HCT116 (cell line): ENCODE results near the gene TIPIN. TPM values are rescaled to one million over a fixed set of nuclear protein-coding genes. Genes with fewer than 3 reads are reported as not detected.

Experiments used
- ATAC-seq: fragments of 200-7000 bp; cut with Tn5 transposase; 2 replicates; pipeline ENCODE4 v1.9.1; 2020; ENCODE audit warnings: mild to moderate bottlenecking, moderate library complexity
- BruUV-seq: library from RNA; stranded (reverse); fragments of 400-500 nt; replicated peaks from 2 replicates; lab custom pipeline; 2021; lab: Mats Ljungman, UMichigan
- CTCF ChIA-PET: fragments of 300-600 bp; sonication (Branson Sonifier 250); formaldehyde crosslinking; loops from one replicate; lab custom pipeline; 2021; ENCODE audit warnings: antibody characterized with exemption; lab: Charles Lee
- POLR2A ChIA-PET: fragments of 300-600, 350-600 bp; sonication (Branson Sonifier 250); formaldehyde crosslinking; loops from one replicate; lab custom pipeline; 2021; ENCODE audit warnings: antibody characterized with exemption; lab: Charles Lee
- RAD21 ChIA-PET, 2 experiments: fragments of 300-600 bp; sonication (Branson Sonifier 250); formaldehyde crosslinking; loops; one replicate each; lab custom pipeline; 2023; ENCODE audit warnings: low total read pairs in 2 of 2; ENCODE audit not compliant: uncharacterized antibody in 2 of 2, unreplicated experiment in 2 of 2, low non-redundant PET in 1 of 2; lab: Charles Lee
- DNase-seq: peaks from one replicate; pipeline ENCODE4 v3.0.0-alpha.2; 2010; ENCODE audit warnings: low read depth, low spot score
- H2AFZ ChIP-seq: fragments of 200-600 bp; shearing (Covaris generic), sonication (generic); 2 replicates; pipeline ENCODE4 v1.6.1; 2017; ENCODE audit warnings: low read depth, mixed run types, mixed read lengths, antibody characterized with exemption, low read length; ENCODE audit not compliant: poor library complexity, severe bottlenecking
- H3K27ac ChIP-seq: 2 replicates; pipeline ENCODE4 v1.5.1; 2012; ENCODE audit warnings: low read depth, low read length
- H3K27me3 ChIP-seq: fragments of 200-600 bp; sonication (generic); 2 replicates; pipeline ENCODE4 v1.6.1; 2016; ENCODE audit warnings: mixed run types, low read length, mixed read lengths; ENCODE audit not compliant: insufficient read depth
- H3K36me3 ChIP-seq, 2 experiments: fragments of 200-500 bp in 1 of 2; fragments of 200-600 bp in 1 of 2; sonication (Bioruptor generic) in 1 of 2; sonication (generic) in 1 of 2; 2 replicates each; pipeline versions ENCODE4 v1.5.1 to v1.6.1; 2014 to 2016; ENCODE audit warnings: low read length in 2 of 2, inconsistent platforms in 1 of 2, mixed read lengths in 1 of 2, mixed run types in 1 of 2; ENCODE audit not compliant: insufficient read depth in 2 of 2, control insufficient read depth in 1 of 2
- H3K4me1 ChIP-seq, 2 experiments: fragments of 200-600 bp in 1 of 2; sonication (generic) in 1 of 2; 2 replicates each; pipeline versions ENCODE4 v1.5.1 to v1.6.1; 2012 to 2017; ENCODE audit warnings: low read length in 2 of 2, inconsistent platforms in 1 of 2, mild to moderate bottlenecking in 1 of 2, mixed read lengths in 1 of 2, mixed run types in 1 of 2, moderate library complexity in 1 of 2; ENCODE audit not compliant: insufficient read depth in 2 of 2, control insufficient read depth in 1 of 2
- H3K4me2 ChIP-seq: fragments of 200-600 bp; sonication (generic); 2 replicates; pipeline ENCODE4 v1.6.1; 2017; ENCODE audit warnings: mixed run types, low read length, mixed read lengths
- H3K4me3 ChIP-seq, 2 experiments: fragments of 200-600 bp in 1 of 2; sonication (generic) in 1 of 2; replicated peaks in 1 of 2; 2 replicates each; pipeline ENCODE4 v1.5.1; 2011 to 2016; ENCODE audit warnings: low read length in 2 of 2, control low read depth in 1 of 2, low read depth in 1 of 2, mild to moderate bottlenecking in 1 of 2, mixed read lengths in 1 of 2, mixed run types in 1 of 2
- H3K79me2 ChIP-seq: fragments of 200-600 bp; sonication (generic); 2 replicates; pipeline ENCODE4 v1.6.1; 2017; ENCODE audit warnings: mild to moderate bottlenecking, mixed run types, low read length, moderate library complexity, mixed read lengths; ENCODE audit not compliant: insufficient read depth
- H3K9ac ChIP-seq: fragments of 200-600 bp; sonication (generic); 2 replicates; pipeline ENCODE4 v1.6.1; 2016; ENCODE audit warnings: low read length, mixed read lengths
- H3K9me2 ChIP-seq: fragments of 200-600 bp; sonication (generic), shearing (Covaris generic); 2 replicates; pipeline ENCODE4 v1.6.1; 2017; ENCODE audit warnings: mixed run types, mild to moderate bottlenecking, moderate library complexity; ENCODE audit not compliant: insufficient read depth
- H3K9me3 ChIP-seq, 2 experiments: fragments of 200-500 bp in 1 of 2; fragments of 200-600 bp in 1 of 2; sonication (Bioruptor generic) in 1 of 2; sonication (generic) in 1 of 2; 2 replicates each; pipeline ENCODE4 v1.6.1; 2014 to 2017; ENCODE audit warnings: low read length in 2 of 2, mixed read lengths in 2 of 2, inconsistent platforms in 1 of 2, low read depth in 1 of 2, mild to moderate bottlenecking in 1 of 2, mixed run types in 1 of 2, moderate library complexity in 1 of 2; ENCODE audit not compliant: control insufficient read depth in 1 of 2, insufficient read depth in 1 of 2
- H4K20me1 ChIP-seq: fragments of 200-600 bp; sonication (generic), shearing (Covaris generic); 2 replicates; pipeline ENCODE4 v1.6.1; 2017; ENCODE audit warnings: mixed run types, mild to moderate bottlenecking, moderate library complexity; ENCODE audit not compliant: insufficient read depth
- EZH2phosphoT487 ChIP-seq: fragments of 200-600 bp; IDR thresholded peaks from 2 replicates; pipeline ENCODE4 v1.6.1; 2018; ENCODE audit warnings: antibody characterized with exemption, borderline replicate concordance
- FOSL1 ChIP-seq: IDR thresholded peaks from 2 replicates; pipeline ENCODE4 v1.6.1; 2012; ENCODE audit warnings: low read depth
- POLR2AphosphoS5 ChIP-seq: IDR thresholded peaks from 2 replicates; pipeline ENCODE4 v1.6.1; 2011; ENCODE audit warnings: mild to moderate bottlenecking, low read depth, low read length, moderate library complexity
- SP1 ChIP-seq: IDR thresholded peaks from 2 replicates; pipeline ENCODE4 v1.6.1; 2012; ENCODE audit warnings: low read depth
- TCF7L2 ChIP-seq: IDR thresholded peaks from 2 replicates; pipeline ENCODE4 v1.7.0; 2011; ENCODE audit warnings: borderline replicate concordance, inconsistent platforms; ENCODE audit not compliant: insufficient read depth, insufficient read length; ENCODE audit errors: extremely low read depth
- ZFX ChIP-seq: fragments of 450-650 bp; IDR thresholded peaks from 2 replicates; pipeline ENCODE4 v1.6.1; 2017
- ZNF274 ChIP-seq: fragments of 200-500 bp; sonication (Bioruptor generic); IDR thresholded peaks from 2 replicates; pipeline ENCODE4 v1.6.1; 2014; ENCODE audit warnings: mild to moderate bottlenecking, low read depth, low read length, inconsistent platforms
- intact Hi-C: fragments of 100-400 bp; cut with micrococcal nuclease; formaldehyde crosslinking; loops from 2 replicates; pipeline ENCODE4 v1.10.0; 2022
- total RNA-seq: library from RNA; stranded (reverse); gene quantifications from one replicate; pipeline ENCODE4 v1.2.1, GENCODE V29; 2021; ENCODE audit not compliant: unreplicated experiment
- TF ChIP-seq, protein P1 (sequence below): IDR thresholded peaks from 2 replicates; pipeline ENCODE4 v1.6.1; 2012
- TF ChIP-seq, protein P2 (sequence below), 3 experiments: fragments of 200-600 bp in 1 of 3; sonication (generic) in 1 of 3; IDR thresholded peaks in 2 of 3; conservative IDR thresholded peaks in 1 of 3; 2 replicates each; pipeline ENCODE4 v1.5.1; 2012 to 2017; ENCODE audit warnings: low read depth in 2 of 3, low read length in 2 of 3, antibody characterized with exemption in 1 of 3, borderline replicate concordance in 1 of 3, control low read depth in 1 of 3, mild to moderate bottlenecking in 1 of 3, mixed read lengths in 1 of 3, mixed run types in 1 of 3, moderate library complexity in 1 of 3; ENCODE audit not compliant: insufficient read depth in 1 of 3
- TF ChIP-seq, protein P3 (sequence below): IDR thresholded peaks from 2 replicates; pipeline ENCODE4 v1.6.1; 2012

TIPIN gene
- total RNA-seq, 1 experiment from 2014 or later: 28.1 TPM

DNA sequence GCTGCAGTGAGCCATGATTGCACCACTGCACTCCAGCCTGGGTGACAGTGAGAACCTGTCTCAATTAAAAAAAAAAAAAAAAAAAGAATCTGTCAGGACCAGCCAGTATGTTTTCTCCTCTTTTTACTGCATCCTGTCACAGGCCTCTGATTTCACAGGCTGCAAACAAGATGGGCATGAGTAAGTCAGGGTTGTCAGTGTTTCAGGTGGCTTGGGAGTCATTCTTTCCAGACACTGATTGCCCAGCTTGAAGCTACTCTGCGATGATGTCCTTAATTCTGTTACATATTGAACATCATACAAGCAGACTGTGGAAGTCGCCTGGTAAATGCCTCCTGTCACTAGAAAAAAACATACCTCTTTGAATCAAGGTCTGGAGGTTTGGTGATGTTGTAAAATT, 44.3 kb downstream of the TIPIN start:
- TF ChIP-seq SP1 (no peak), TCF7L2 (no peak), ZNF274 (no peak), EZH2phosphoT487 (no peak), ZFX (no peak), POLR2AphosphoS5 (no peak), FOSL1 (no peak)
- TF ChIP-seq, protein P1, sequence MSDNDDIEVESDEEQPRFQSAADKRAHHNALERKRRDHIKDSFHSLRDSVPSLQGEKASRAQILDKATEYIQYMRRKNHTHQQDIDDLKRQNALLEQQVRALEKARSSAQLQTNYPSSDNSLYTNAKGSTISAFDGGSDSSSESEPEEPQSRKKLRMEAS: no peak
- TF ChIP-seq, protein P2, sequence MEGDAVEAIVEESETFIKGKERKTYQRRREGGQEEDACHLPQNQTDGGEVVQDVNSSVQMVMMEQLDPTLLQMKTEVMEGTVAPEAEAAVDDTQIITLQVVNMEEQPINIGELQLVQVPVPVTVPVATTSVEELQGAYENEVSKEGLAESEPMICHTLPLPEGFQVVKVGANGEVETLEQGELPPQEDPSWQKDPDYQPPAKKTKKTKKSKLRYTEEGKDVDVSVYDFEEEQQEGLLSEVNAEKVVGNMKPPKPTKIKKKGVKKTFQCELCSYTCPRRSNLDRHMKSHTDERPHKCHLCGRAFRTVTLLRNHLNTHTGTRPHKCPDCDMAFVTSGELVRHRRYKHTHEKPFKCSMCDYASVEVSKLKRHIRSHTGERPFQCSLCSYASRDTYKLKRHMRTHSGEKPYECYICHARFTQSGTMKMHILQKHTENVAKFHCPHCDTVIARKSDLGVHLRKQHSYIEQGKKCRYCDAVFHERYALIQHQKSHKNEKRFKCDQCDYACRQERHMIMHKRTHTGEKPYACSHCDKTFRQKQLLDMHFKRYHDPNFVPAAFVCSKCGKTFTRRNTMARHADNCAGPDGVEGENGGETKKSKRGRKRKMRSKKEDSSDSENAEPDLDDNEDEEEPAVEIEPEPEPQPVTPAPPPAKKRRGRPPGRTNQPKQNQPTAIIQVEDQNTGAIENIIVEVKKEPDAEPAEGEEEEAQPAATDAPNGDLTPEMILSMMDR (IDR thresholded peaks at IDR 0.05 in 2 of 3, conservative IDR thresholded peaks at IDR 0.05 in 1 of 3; ENCODE audit: borderline replicate concordance in 1 of 3, insufficient read depth in 1 of 3, low read depth in 2 of 3, low read length in 2 of 3): no peak
- TF ChIP-seq, protein P3, sequence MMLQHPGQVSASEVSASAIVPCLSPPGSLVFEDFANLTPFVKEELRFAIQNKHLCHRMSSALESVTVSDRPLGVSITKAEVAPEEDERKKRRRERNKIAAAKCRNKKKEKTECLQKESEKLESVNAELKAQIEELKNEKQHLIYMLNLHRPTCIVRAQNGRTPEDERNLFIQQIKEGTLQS: no peak
- ATAC-seq: no peak
- intact Hi-C loops: no loop called here
- H4K20me1 ChIP-seq: no peaks in the 10 kb centered on the region; the same call in 1 of the 2 replicates
- no peak for DNase-seq
- no peaks in the 10 kb centered on the region for H3K4me1 ChIP-seq
- peaks cover 21 to 22% of the 10 kb centered on the region in 2 experiments for H3K36me3 ChIP-seq
- ChIA-PET RAD21 (no interaction called here), POLR2A (no interaction called here), CTCF (no interaction called here)
- no TSS peak for BruUV-seq
- no peaks in the 10 kb centered on the region for H3K79me2 ChIP-seq
- no peak overlapping the region for H3K4me3 ChIP-seq
- H3K4me2 ChIP-seq: no peak overlapping the region
- no peaks in the 10 kb centered on the region for H3K27me3 ChIP-seq
- no peaks in the 10 kb centered on the region for H3K9me2 ChIP-seq
- no peak overlapping the region for H3K9ac ChIP-seq
- no peak overlapping the region for H2AFZ ChIP-seq
- no peaks in the 10 kb centered on the region for H3K9me3 ChIP-seq
- no peak overlapping the region for H3K27ac ChIP-seq
